Fibroblast of lung (primary cell): ENCODE measurements around the gene SLC6A11. TPM values are rescaled to one million over a fixed set of nuclear protein-coding genes. Genes with fewer than 3 reads are reported as not detected.

ENCODE experiments used
- DNase-seq, 2 donors: peaks; one replicate each; pipeline versions ENCODE4 v3.0.0 to v3.0.0-alpha.2; 2010; ENCODE audit warnings: low read depth in 2 of 2
- H2AFZ ChIP-seq: 2 replicates; pipeline ENCODE4 v1.5.1; 2012; ENCODE audit warnings: low read length, control low read depth, inconsistent platforms
- H3K27ac ChIP-seq: 2 replicates; pipeline ENCODE4 v1.5.1; 2011; ENCODE audit warnings: low read length, control low read depth; ENCODE audit not compliant: insufficient read depth
- H3K27me3 ChIP-seq: 2 replicates; pipeline ENCODE4 v1.5.1; 2011; ENCODE audit warnings: mild to moderate bottlenecking, low read length; ENCODE audit not compliant: control insufficient read depth, insufficient read depth
- H3K36me3 ChIP-seq: 2 replicates; pipeline ENCODE4 v1.5.1; 2011; ENCODE audit warnings: low read length; ENCODE audit not compliant: control insufficient read depth, insufficient read depth
- H3K4me1 ChIP-seq: 2 replicates; pipeline ENCODE4 v1.5.1; 2011; ENCODE audit warnings: low read length; ENCODE audit not compliant: control insufficient read depth, insufficient read depth; ENCODE audit errors: extremely low read depth
- H3K4me2 ChIP-seq: 2 replicates; pipeline ENCODE4 v1.5.1; 2011; ENCODE audit warnings: low read length, control low read depth; ENCODE audit not compliant: insufficient read depth; ENCODE audit errors: extremely low read depth
- H3K4me3 ChIP-seq, 4 experiments: fragments of 200-600 bp in 1 of 4; sonication (generic) in 1 of 4; replicated peaks in 1 of 4; 2 replicates each; pipeline ENCODE4 v1.5.1; 2011 to 2016; ENCODE audit warnings: low read length in 4 of 4, low read depth in 3 of 4, mild to moderate bottlenecking in 3 of 4, control low read depth in 2 of 4, inconsistent platforms in 1 of 4, mixed read lengths in 1 of 4; ENCODE audit not compliant: insufficient read depth in 1 of 4; ENCODE audit errors: control extremely low read depth in 1 of 4
- H3K79me2 ChIP-seq: 2 replicates; pipeline ENCODE4 v1.5.1; 2012; ENCODE audit warnings: mild to moderate bottlenecking, low read length, inconsistent platforms; ENCODE audit not compliant: control insufficient read depth, insufficient read depth
- H3K9ac ChIP-seq: 2 replicates; pipeline ENCODE4 v1.5.1; 2011; ENCODE audit warnings: mild to moderate bottlenecking, low read length, control low read depth; ENCODE audit not compliant: insufficient read depth
- H3K9me3 ChIP-seq: 2 replicates; pipeline ENCODE4 v1.5.1; 2012; ENCODE audit warnings: low read depth, low read length; ENCODE audit not compliant: control insufficient read depth, insufficient read depth
- H4K20me1 ChIP-seq: 2 replicates; pipeline ENCODE4 v1.5.1; 2011; ENCODE audit warnings: low read length; ENCODE audit not compliant: control insufficient read depth, insufficient read depth; ENCODE audit errors: extremely low read depth
- CTCF ChIP-seq, 2 donors: IDR thresholded peaks in 1 of 2; conservative IDR thresholded peaks in 1 of 2; 1 replicate in 1 of 2; 2 replicates in 1 of 2; pipeline ENCODE4 v1.5.1; 2011 to 2012; ENCODE audit warnings: low read length in 2 of 2, control low read depth in 1 of 2, inconsistent platforms in 1 of 2, low read depth in 1 of 2, mild to moderate bottlenecking in 1 of 2
- EZH2 ChIP-seq: IDR thresholded peaks from 2 replicates; pipeline ENCODE4 v1.5.1; 2012; ENCODE audit warnings: low read length, control low read depth, mild to moderate bottlenecking; ENCODE audit errors: missing control alignments
- polyA plus RNA-seq, 2 donors: library from polyadenylated mRNA; depleted of rRNA in 1 of 2; stranded (reverse) in 1 of 2; unstranded in 1 of 2; fragments of >200 nt; gene quantifications; 2 replicates each; pipeline ENCODE4 v1.2.1, GENCODE V29; 2011 to 2012; ENCODE audit warnings: missing spikeins in 1 of 2
- total RNA-seq: library from RNA; depleted of rRNA; stranded (reverse); fragments of >200 nt; gene quantifications from 2 replicates; pipeline ENCODE4 v1.2.1, GENCODE V29; 2014

The SLC6A11 gene
- total and polyA plus RNA-seq, 2 donors (not counting 1 experiment from before 2014, with no cell fraction given): 0.05 TPM; not detected in 1

GRCh38 chr3:10808130-10808735 lies 7.8 kb upstream of the SLC6A11 start:
- no peaks in the 10 kb centered on the region for H3K9me3 ChIP-seq
- no peak for DNase-seq
- H4K20me1 ChIP-seq: no peaks in the 10 kb centered on the region
- H3K36me3 ChIP-seq: no peaks in the 10 kb centered on the region
- no peak overlapping the region for H3K4me2 ChIP-seq
- H3K27ac ChIP-seq: no peak overlapping the region
- no peak overlapping the region for H3K4me3 ChIP-seq
- no peak overlapping the region for H2AFZ ChIP-seq
- H3K79me2 ChIP-seq: no peaks in the 10 kb centered on the region
- H3K4me1 ChIP-seq: no peaks in the 10 kb centered on the region
- no peak overlapping the region for H3K9ac ChIP-seq
- TF ChIP-seq CTCF (conservative IDR thresholded peaks at IDR 0.05 in 1 of 2, IDR thresholded peaks at IDR 0.05 in 1 of 2; ENCODE audit: low read depth in 1 of 2, low read length in 2 of 2): no peak
- TF ChIP-seq EZH2: no peak
- H3K27me3 ChIP-seq: no peaks in the 10 kb centered on the region

- no peak overlapping the region for H3K4me2 ChIP-seq
- no peaks in the 10 kb centered on the region for H3K4me1 ChIP-seq
- no peak overlapping the region for H2AFZ ChIP-seq
- no peaks in the 10 kb centered on the region for H3K36me3 ChIP-seq
- no peaks in the 10 kb centered on the region for H3K9me3 ChIP-seq
- H3K9ac ChIP-seq: no peak overlapping the region
- no peak for TF ChIP-seq EZH2
- no peak for TF ChIP-seq CTCF (conservative IDR thresholded peaks at IDR 0.05 in 1 of 2, IDR thresholded peaks at IDR 0.05 in 1 of 2; ENCODE audit: low read depth in 1 of 2, low read length in 2 of 2)
- DNase-seq: no peak
- H3K27me3 ChIP-seq: no peaks in the 10 kb centered on the region
- H3K27ac ChIP-seq: no peak overlapping the region
- no peaks in the 10 kb centered on the region for H3K79me2 ChIP-seq
- no peaks in the 10 kb centered on the region for H4K20me1 ChIP-seq
- H3K4me3 ChIP-seq: no peak overlapping the region
These were observed 7.1 kb upstream of the SLC6A11 start for GRCh38 chr3:10808974-10809373.

GRCh38 chr3:10810376-10810775 lies 5.7 kb upstream of the SLC6A11 start:
- H3K9ac ChIP-seq: no peak overlapping the region
- no peaks in the 10 kb centered on the region for H3K36me3 ChIP-seq
- no peak overlapping the region for H3K4me3 ChIP-seq
- no peaks in the 10 kb centered on the region for H3K4me1 ChIP-seq
- no peak for DNase-seq
- no peaks in the 10 kb centered on the region for H3K27me3 ChIP-seq
- no peaks in the 10 kb centered on the region for H3K9me3 ChIP-seq
- H2AFZ ChIP-seq: no peak overlapping the region
- TF ChIP-seq CTCF (conservative IDR thresholded peaks at IDR 0.05 in 1 of 2, IDR thresholded peaks at IDR 0.05 in 1 of 2; ENCODE audit: low read depth in 1 of 2, low read length in 2 of 2) (no peak), EZH2 (no peak)
- no peaks in the 10 kb centered on the region for H3K79me2 ChIP-seq
- H3K4me2 ChIP-seq: no peak overlapping the region
- no peaks in the 10 kb centered on the region for H4K20me1 ChIP-seq
- H3K27ac ChIP-seq: no peak overlapping the region
